Activated T-helper 17 cell treated with anti-CD3 and anti-CD28 coated beads, Interleukin-2, amount 50 U/mL, for 72 hours (primary cell): ENCODE data around the gene DRC7. TPM values are rescaled to one million over a fixed set of nuclear protein-coding genes. Genes with fewer than 3 reads are reported as not detected.

ENCODE experiments used
- ATAC-seq: fragments of 150-1000 bp; cut with Tn5 transposase; replicated peaks from 2 replicates; pipeline ENCODE4 v1.10.0; 2021; ENCODE audit warnings: mild to moderate bottlenecking, moderate library complexity
- H3K27ac Mint-ChIP-seq: one replicate; pipeline ENCODE4 v1.8.0; 2022; ENCODE audit warnings: mixed read lengths
- H3K27me3 Mint-ChIP-seq: one replicate; pipeline ENCODE4 v1.8.0; 2022; ENCODE audit warnings: mixed read lengths
- H3K36me3 Mint-ChIP-seq: one replicate; pipeline ENCODE4 v1.8.0; 2022; ENCODE audit warnings: low read depth, mild to moderate bottlenecking, mixed read lengths
- H3K4me1 Mint-ChIP-seq: one replicate; pipeline ENCODE4 v1.8.0; 2022; ENCODE audit warnings: mixed read lengths
- H3K4me3 Mint-ChIP-seq: one replicate; pipeline ENCODE4 v1.8.0; 2022; ENCODE audit warnings: mild to moderate bottlenecking, mixed read lengths
- H3K9me3 Mint-ChIP-seq: one replicate; pipeline ENCODE4 v1.8.0; 2022; ENCODE audit warnings: mixed read lengths
- total RNA-seq, 2 donors: library from RNA; stranded (reverse); gene quantifications; one replicate each; pipeline ENCODE4 v1.2.3, GENCODE V29; 2022

The DRC7 gene
- total RNA-seq, 2 donors from 2014 or later = not detected

DNA sequence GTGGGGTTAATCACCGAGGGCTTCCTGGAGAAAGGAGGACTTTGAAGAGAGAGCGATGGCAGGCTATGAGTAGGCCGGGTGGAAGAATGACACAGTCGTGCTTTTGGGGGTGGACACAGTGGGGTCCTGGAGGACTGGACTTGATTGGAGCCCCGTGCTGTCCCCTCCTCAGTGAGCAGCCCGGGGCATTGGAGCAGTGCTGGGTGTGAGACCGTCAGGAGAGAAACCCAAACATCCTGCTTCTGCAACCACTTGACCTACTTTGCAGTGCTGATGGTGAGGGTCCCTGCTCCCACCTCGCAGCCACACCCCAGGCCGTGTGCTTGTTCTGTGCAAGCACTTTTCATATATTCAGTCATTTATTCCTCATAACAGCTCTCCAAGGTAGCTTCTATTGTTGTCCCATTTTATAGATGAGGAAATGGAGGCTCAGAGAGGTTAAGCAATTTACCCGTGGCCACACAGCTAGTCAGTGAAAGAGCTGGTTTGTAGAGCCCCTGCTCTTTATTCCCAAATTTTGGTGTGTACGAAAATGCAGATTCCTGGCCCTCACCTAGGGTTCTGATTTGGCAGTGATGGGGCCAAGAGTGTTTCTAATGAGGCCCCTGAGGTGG, 38.2 kb upstream of the DRC7 start:
- H3K4me1 Mint-ChIP-seq = peaks cover 16% of the 10 kb centered on the region
- H3K27me3 Mint-ChIP-seq = no peaks in the 10 kb centered on the region
- no peak overlapping the region for H3K4me3 Mint-ChIP-seq
- ATAC-seq = peak; percentile 20
- H3K27ac Mint-ChIP-seq = peak overlapping the region; percentile 51
- no peaks in the 10 kb centered on the region for H3K36me3 Mint-ChIP-seq
- H3K9me3 Mint-ChIP-seq = no peaks in the 10 kb centered on the region

DNA sequence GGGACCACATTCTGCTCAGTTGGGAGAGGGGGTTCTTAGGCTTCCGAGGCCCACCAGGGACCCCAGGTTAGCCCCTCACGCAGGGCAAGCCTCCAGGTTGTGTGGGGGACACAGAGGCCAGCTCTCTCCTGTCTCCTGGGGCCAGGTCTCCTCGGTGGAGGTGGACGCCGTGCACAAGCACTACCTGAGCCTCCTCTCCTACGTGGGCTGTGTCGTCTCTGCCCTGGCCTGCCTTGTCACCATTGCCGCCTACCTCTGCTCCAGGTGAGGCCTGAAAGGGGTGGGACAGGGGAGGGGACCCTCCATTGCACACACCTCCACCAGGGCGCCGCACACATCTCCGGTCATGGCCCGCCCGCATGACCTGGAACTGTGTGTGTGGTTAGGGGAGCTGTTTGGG, 37.4 kb upstream of the DRC7 start:
- no peak overlapping the region for H3K4me3 Mint-ChIP-seq
- H3K36me3 Mint-ChIP-seq = no peaks in the 10 kb centered on the region
- no peak for ATAC-seq
- no peaks in the 10 kb centered on the region for H3K9me3 Mint-ChIP-seq
- no peaks in the 10 kb centered on the region for H3K27me3 Mint-ChIP-seq
- peaks cover 9% of the 10 kb centered on the region for H3K4me1 Mint-ChIP-seq
- no peak overlapping the region for H3K27ac Mint-ChIP-seq

DNA sequence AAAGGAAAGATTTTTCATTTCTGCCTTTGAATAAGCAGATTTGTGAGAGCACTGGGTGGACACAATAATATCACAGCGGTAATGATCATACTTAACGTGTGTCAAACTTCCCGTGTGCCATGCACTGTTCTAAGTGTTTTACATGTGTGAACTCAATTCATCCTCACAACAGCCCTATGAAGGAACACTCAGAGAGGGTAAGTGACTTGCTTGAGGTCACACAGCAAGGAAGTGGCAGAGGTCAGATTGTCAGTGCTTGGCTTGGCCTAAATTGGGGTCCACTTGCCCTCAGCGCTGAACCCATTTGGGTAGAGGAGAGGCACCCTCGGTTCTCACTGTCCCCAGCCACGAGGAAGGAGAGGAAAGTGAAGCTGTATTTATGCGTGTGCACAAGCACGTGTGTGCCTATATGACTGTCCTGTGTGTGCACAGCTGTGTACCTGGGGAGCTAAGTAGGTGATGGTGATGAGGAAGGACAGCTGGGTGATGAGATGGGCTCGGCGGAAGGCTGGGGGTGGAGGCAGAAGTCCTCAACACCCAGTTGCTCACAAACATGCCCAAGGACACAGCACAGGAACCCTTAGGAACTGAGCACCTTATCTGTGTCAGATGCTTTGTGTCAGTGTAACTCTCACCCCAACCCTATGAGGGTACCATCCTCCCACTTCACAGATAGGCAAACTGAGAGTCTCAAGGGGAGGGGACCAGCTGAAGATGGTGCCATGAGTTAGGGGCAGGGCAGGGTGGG, 36.3 kb upstream of the DRC7 start:
- Mint-ChIP-seq H3K27me3 (no peaks in the 10 kb centered on the region), H3K36me3 (no peaks in the 10 kb centered on the region), H3K27ac (no peak overlapping the region), H3K9me3 (no peaks in the 10 kb centered on the region), H3K4me3 (no peak overlapping the region), H3K4me1 (peaks cover 8% of the 10 kb centered on the region)
- ATAC-seq = no peak

DNA sequence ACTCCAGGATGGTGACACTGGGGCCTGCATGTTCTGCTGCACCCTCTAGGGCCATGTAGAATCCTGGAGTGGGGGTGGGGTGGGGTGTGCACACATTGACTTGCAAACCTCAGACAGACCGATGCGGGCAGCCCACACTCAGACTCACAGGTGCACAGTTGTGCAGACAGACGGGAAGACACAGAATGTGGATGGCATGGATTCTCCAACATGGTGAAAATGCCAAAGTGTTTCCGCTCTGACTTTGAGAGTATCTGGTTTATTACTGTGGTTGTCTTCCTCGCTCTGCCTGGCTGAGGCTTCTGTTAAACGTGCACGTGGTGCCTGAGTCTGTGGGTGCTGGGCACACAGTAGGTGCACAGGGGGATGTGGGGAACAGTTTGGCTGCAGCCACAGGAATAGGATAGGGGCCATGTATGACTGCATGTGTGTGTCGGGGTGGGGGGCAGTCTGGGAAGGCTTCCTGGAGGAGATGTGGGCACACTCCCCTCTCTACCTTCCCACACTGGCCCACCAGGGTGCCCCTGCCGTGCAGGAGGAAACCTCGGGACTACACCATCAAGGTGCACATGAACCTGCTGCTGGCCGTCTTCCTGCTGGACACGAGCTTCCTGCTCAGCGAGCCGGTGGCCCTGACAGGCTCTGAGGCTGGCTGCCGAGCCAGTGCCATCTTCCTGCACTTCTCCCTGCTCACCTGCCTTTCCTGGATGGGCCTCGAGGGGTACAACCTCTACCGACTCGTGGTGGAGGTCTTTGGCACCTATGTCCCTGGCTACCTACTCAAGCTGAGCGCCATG, 35.5 kb upstream of the DRC7 start:
- H3K27ac Mint-ChIP-seq = no peak overlapping the region
- H3K27me3 Mint-ChIP-seq = no peaks in the 10 kb centered on the region
- peaks cover 8% of the 10 kb centered on the region for H3K4me1 Mint-ChIP-seq
- no peaks in the 10 kb centered on the region for H3K9me3 Mint-ChIP-seq
- no peak overlapping the region for H3K4me3 Mint-ChIP-seq
- ATAC-seq = no peak
- no peaks in the 10 kb centered on the region for H3K36me3 Mint-ChIP-seq

DNA sequence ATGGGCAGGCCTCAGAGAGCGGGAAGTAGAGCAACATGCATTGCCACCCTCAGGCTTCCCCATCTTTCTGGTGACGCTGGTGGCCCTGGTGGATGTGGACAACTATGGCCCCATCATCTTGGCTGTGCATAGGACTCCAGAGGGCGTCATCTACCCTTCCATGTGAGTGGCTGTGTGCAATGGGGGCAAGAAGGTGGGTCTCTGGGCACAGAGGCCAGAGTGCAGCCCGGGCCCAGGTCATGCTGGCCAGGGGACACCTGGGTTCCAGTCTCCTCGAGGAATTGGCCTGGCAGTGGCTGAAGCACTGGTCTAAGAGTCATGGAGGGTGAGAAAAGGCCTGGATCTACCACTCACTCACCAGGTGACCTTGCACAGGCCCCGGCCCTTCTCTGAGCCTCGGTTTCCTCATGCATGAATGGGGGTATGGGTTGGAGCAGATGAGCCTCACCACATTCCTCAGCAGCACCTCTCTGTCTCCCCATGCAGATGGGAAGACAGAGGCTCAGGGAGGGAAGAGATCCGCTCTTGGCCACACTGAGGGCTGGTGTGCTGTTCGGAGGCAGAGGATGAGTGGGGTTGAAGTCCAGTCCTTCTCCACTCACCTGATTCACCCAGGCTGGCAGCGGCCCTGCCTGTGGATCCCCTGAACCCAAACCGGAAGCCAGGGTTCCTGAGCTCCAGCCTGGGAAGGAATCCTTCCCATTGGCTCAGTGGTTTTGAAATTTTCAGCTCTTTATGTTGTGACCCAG, 33.7 kb upstream of the DRC7 start:
- Mint-ChIP-seq H3K27me3 (no peaks in the 10 kb centered on the region), H3K9me3 (no peaks in the 10 kb centered on the region), H3K4me3 (no peak overlapping the region), H3K4me1 (peaks cover 7% of the 10 kb centered on the region), H3K36me3 (no peaks in the 10 kb centered on the region), H3K27ac (no peak overlapping the region)
- ATAC-seq = no peak

DNA sequence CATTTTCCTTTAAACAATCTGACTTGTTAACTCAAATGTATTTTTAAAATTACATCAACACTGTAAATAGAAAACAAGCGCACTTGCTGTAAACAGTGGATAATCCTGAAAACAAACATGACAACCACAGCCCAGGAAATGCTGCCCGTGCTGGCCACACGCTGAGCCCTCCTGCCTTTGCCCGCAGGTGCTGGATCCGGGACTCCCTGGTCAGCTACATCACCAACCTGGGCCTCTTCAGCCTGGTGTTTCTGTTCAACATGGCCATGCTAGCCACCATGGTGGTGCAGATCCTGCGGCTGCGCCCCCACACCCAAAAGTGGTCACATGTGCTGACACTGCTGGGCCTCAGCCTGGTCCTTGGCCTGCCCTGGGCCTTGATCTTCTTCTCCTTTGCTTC, 33.1 kb upstream of the DRC7 start:
- Mint-ChIP-seq H3K27ac (no peak overlapping the region), H3K9me3 (no peaks in the 10 kb centered on the region), H3K4me1 (peaks cover 4% of the 10 kb centered on the region), H3K27me3 (no peaks in the 10 kb centered on the region), H3K4me3 (no peak overlapping the region), H3K36me3 (no peaks in the 10 kb centered on the region)
- ATAC-seq = no peak

DNA sequence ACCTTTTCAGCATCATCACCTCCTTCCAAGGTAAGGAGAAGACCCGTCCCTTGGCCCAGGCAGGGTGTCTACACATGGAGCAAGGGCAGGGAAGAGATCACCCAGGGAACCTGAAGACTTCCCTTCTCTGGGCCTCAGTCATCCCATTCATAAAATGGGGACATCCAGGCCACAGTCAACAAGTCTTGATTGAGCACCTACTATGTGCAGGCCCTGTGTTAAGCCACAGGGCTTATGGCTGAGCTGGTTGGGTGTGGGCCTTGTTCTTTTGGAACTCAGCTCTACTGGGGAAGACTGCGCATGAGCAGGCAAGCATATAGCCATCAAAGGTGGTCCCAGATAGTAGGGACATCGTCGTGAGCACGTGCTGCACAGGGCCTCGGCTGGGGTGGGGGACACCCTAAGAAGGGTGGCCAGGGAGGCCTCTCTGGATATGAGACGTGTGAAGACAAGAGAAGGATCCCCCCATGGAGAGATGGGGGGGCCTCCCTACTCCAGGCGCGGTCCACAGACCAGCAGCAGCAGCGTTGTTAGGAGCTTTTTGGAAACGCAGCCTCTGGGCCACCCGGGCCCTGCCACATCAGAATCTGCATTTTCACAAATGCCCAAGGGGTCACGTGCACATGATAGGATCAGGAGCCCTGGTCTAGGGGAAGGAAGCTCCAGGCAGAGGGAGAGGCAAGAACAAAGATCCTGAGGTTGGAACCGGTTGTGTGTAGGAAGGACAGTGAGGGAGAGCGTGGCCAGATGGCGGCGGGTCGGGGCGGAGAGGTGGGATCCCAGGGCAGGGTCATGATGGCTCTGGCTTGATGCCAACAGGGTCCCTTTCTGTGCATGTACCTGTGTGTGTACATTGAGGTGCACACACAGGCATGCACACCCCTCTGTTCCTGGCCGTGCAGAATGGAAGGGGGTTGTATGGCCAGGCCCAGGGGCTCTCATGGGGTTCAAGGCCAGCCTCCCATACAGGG, 32.4 kb upstream of the DRC7 start:
- no peak for ATAC-seq
- Mint-ChIP-seq H3K4me1 (peaks cover 4% of the 10 kb centered on the region), H3K27ac (no peak overlapping the region), H3K36me3 (no peaks in the 10 kb centered on the region), H3K4me3 (no peak overlapping the region), H3K9me3 (no peaks in the 10 kb centered on the region), H3K27me3 (no peaks in the 10 kb centered on the region)

DNA sequence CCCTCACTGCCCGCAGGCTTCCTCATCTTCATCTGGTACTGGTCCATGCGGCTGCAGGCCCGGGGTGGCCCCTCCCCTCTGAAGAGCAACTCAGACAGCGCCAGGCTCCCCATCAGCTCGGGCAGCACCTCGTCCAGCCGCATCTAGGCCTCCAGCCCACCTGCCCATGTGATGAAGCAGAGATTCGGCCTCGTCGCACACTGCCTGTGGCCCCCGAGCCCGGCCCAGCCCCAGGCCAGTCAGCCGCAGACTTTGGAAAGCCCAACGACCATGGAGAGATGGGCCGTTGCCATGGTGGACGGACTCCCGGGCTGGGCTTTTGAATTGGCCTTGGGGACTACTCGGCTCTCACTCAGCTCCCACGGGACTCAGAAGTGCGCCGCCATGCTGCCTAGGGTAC, 31.2 kb upstream of the DRC7 start:
- H3K36me3 Mint-ChIP-seq = no peaks in the 10 kb centered on the region
- ATAC-seq = no peak
- H3K27me3 Mint-ChIP-seq = no peaks in the 10 kb centered on the region
- H3K4me1 Mint-ChIP-seq = peaks cover under 1% of the 10 kb centered on the region
- no peak overlapping the region for H3K27ac Mint-ChIP-seq
- no peak overlapping the region for H3K4me3 Mint-ChIP-seq
- no peaks in the 10 kb centered on the region for H3K9me3 Mint-ChIP-seq

DNA sequence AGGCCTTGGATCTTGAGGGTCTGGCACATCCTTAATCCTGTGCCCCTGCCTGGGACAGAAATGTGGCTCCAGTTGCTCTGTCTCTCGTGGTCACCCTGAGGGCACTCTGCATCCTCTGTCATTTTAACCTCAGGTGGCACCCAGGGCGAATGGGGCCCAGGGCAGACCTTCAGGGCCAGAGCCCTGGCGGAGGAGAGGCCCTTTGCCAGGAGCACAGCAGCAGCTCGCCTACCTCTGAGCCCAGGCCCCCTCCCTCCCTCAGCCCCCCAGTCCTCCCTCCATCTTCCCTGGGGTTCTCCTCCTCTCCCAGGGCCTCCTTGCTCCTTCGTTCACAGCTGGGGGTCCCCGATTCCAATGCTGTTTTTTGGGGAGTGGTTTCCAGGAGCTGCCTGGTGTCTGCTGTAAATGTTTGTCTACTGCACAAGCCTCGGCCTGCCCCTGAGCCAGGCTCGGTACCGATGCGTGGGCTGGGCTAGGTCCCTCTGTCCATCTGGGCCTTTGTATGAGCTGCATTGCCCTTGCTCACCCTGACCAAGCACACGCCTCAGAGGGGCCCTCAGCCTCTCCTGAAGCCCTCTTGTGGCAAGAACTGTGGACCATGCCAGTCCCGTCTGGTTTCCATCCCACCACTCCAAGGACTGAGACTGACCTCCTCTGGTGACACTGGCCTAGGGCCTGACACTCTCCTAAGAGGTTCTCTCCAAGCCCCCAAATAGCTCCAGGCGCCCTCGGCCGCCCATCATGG, 30.5 kb upstream of the DRC7 start:
- no peaks in the 10 kb centered on the region for H3K27me3 Mint-ChIP-seq
- H3K9me3 Mint-ChIP-seq = no peaks in the 10 kb centered on the region
- H3K4me1 Mint-ChIP-seq = no peaks in the 10 kb centered on the region
- ATAC-seq = no peak
- no peak overlapping the region for H3K4me3 Mint-ChIP-seq
- no peak overlapping the region for H3K27ac Mint-ChIP-seq
- no peaks in the 10 kb centered on the region for H3K36me3 Mint-ChIP-seq

DNA sequence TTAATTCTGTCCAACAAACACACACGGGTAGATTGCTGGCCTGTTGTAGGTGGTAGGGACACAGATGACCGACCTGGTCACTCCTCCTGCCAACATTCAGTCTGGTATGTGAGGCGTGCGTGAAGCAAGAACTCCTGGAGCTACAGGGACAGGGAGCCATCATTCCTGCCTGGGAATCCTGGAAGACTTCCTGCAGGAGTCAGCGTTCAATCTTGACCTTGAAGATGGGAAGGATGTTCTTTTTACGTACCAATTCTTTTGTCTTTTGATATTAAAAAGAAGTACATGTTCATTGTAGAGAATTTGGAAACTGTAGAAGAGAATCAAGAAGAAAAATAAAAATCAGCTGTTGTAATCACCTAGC, 30.0 kb upstream of the DRC7 start:
- H3K9me3 Mint-ChIP-seq = no peaks in the 10 kb centered on the region
- no peak overlapping the region for H3K27ac Mint-ChIP-seq
- no peak overlapping the region for H3K4me3 Mint-ChIP-seq
- no peak for ATAC-seq
- no peaks in the 10 kb centered on the region for H3K4me1 Mint-ChIP-seq
- H3K27me3 Mint-ChIP-seq = no peaks in the 10 kb centered on the region
- no peaks in the 10 kb centered on the region for H3K36me3 Mint-ChIP-seq

DNA sequence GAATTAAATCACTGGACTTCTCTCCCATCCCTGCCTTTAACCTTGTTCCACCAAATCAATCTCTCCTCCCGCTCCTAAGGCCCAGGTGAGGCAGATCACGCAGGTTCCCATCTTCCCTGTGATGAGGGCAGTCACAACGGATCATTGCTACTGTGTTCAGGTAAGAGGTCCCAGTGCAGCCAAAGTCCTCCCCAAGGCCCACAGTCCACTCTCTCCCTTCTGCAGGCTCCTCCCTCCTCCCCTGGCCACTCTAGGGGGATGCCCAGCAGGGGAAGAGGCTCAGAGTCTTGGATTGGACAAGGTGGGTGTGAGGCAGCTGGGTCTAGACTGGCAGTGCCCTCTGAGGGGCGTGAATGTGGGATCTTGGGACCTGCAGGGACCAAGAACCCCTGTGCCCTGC, 29.1 kb upstream of the DRC7 start:
- peak overlapping the region; percentile 36 for H3K27ac Mint-ChIP-seq
- no peak for ATAC-seq
- no peaks in the 10 kb centered on the region for H3K9me3 Mint-ChIP-seq
- H3K36me3 Mint-ChIP-seq = no peaks in the 10 kb centered on the region
- H3K27me3 Mint-ChIP-seq = no peaks in the 10 kb centered on the region
- H3K4me1 Mint-ChIP-seq = no peaks in the 10 kb centered on the region
- no peak overlapping the region for H3K4me3 Mint-ChIP-seq

DNA sequence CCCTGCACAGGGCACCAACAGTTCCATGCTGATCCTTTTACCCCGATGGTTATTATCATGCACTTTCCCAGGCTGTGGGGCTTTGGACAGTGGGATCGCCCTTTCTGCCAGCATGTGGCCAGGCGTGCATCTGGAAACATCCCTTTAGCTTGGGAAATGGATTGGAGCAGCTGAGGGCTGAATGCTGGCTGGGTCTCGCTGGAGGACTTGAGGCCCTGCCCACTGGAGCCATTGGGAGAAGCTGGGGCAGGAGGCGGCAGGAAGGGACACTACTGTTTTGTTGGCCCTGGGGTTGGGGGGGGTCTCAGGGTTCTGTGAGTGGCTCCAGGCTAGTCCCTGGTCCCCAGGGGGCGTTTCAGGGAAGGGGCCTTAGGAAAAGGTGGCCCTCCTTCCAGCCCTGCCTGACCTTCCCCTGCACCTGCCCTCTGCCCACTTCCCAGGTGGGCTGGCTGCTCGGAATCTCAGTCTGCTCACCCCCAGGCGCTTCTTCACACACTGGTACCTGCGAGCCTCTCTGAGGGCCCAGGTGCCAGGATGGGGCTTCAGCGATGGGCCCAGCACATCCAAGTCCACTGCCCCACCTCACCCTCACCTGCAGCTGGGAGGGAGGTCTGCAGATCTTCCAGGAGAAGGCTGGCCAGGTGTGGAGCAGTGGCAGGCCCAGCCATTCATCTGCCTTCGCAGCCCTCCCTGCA, 28.1 kb upstream of the DRC7 start:
- no peak overlapping the region for H3K4me3 Mint-ChIP-seq
- ATAC-seq = no peak
- no peak overlapping the region for H3K27ac Mint-ChIP-seq
- H3K4me1 Mint-ChIP-seq = no peaks in the 10 kb centered on the region
- H3K36me3 Mint-ChIP-seq = no peaks in the 10 kb centered on the region
- H3K27me3 Mint-ChIP-seq = peaks cover 1% of the 10 kb centered on the region
- no peaks in the 10 kb centered on the region for H3K9me3 Mint-ChIP-seq

DNA sequence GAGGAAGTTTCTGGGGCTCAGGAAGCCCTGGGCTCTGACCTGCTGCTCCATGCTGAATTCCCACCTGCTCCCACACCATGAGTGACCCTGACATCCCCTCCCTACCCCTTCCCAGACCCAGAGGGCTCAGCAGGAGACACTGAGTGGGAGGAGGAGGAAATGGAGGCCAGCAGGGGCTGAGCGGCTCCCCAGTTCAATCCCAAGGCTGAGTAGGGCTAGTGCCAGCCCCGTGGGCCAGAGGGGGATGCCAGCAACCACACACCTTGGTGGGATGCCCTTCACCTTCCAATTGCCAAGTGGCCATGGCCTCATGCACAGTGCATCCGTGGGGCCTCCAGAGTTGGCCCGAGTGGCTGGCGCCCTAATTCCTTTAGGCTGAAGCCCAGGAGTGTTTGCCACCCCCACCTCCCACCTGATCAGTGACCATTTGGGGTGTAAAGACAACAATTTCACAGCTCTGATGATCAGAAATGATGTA, 27.5 kb upstream of the DRC7 start:
- Mint-ChIP-seq H3K9me3 (no peaks in the 10 kb centered on the region), H3K4me1 (no peaks in the 10 kb centered on the region), H3K27ac (no peak overlapping the region), H3K27me3 (peaks cover 3% of the 10 kb centered on the region), H3K4me3 (no peak overlapping the region), H3K36me3 (no peaks in the 10 kb centered on the region)
- ATAC-seq = no peak
